ENCODE data around the gene PRDM16. TPM values are rescaled to one million over a fixed set of nuclear protein-coding genes. Genes with fewer than 3 reads are reported as not detected.

Gene PRDM16
- total RNA-seq, 1 donor from 2014 or later: not detected

DNA sequence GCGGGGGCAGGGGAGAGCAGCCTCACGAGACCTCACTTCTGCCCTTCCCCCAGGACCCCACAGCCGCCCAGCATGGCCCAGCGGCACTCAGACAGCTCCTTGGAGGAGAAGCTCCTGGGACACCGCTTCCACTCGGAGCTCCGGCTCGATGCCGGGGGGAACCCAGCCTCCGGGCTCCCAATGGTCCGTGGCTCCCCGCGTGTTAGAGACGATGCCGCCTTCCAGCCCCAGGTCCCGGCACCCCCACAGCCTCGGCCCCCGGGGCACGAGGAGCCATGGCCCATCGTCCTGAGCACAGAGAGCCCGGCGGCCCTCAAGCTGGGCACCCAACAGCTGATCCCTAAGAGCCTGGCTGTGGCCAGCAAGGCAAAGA lies 394.0 kb downstream of the PRDM16 start:
- H3K27ac Mint-ChIP-seq: no peak overlapping the region
- H3K4me1 Mint-ChIP-seq (ENCODE audit: low read depth): no peaks in the 10 kb centered on the region
- H3K4me3 Mint-ChIP-seq (ENCODE audit: low read depth): no peak overlapping the region
- intact Hi-C loops (cut with micrococcal nuclease): no loop called here
- H3K27me3 Mint-ChIP-seq (ENCODE audit: low read depth): no peaks in the 10 kb centered on the region
- H3K9me3 Mint-ChIP-seq: no peaks in the 10 kb centered on the region
- DNase-seq (ENCODE audit: low spot score): no peak
- no peaks in the 10 kb centered on the region for H3K36me3 Mint-ChIP-seq (ENCODE audit: low read depth)

GRCh38 chr1:3463408-3463863 lies 394.4 kb downstream of the PRDM16 start:
- H3K27me3 Mint-ChIP-seq (ENCODE audit: low read depth): no peaks in the 10 kb centered on the region
- no peaks in the 10 kb centered on the region for H3K4me1 Mint-ChIP-seq (ENCODE audit: low read depth)
- no peak overlapping the region for H3K27ac Mint-ChIP-seq
- H3K36me3 Mint-ChIP-seq (ENCODE audit: low read depth): no peaks in the 10 kb centered on the region
- no peaks in the 10 kb centered on the region for H3K9me3 Mint-ChIP-seq
- intact Hi-C loops (cut with micrococcal nuclease): no loop called here
- no peak overlapping the region for H3K4me3 Mint-ChIP-seq (ENCODE audit: low read depth)
- DNase-seq (ENCODE audit: low spot score): no peak

GRCh38 chr1:3463891-3464648 lies 395.1 kb downstream of the PRDM16 start:
- H3K4me1 Mint-ChIP-seq (ENCODE audit: low read depth): no peaks in the 10 kb centered on the region

GRCh38 chr1:3464649-3465025 lies 395.6 kb downstream of the PRDM16 start:
- no peak overlapping the region for H3K27ac Mint-ChIP-seq
- H3K36me3 Mint-ChIP-seq (ENCODE audit: low read depth): no peaks in the 10 kb centered on the region
- DNase-seq (ENCODE audit: low spot score): no peak
- no peaks in the 10 kb centered on the region for H3K9me3 Mint-ChIP-seq
- H3K27me3 Mint-ChIP-seq (ENCODE audit: low read depth): no peaks in the 10 kb centered on the region
- H3K4me1 Mint-ChIP-seq (ENCODE audit: low read depth): no peaks in the 10 kb centered on the region
- H3K4me3 Mint-ChIP-seq (ENCODE audit: low read depth): no peak overlapping the region
- intact Hi-C loops (cut with micrococcal nuclease): no loop called here

More at GRCh38 chr1:3463891-3464648, 395.1 kb downstream of the PRDM16 start:
- H3K27ac Mint-ChIP-seq: no peak overlapping the region
- no peak overlapping the region for H3K4me3 Mint-ChIP-seq (ENCODE audit: low read depth)
- H3K36me3 Mint-ChIP-seq (ENCODE audit: low read depth): no peaks in the 10 kb centered on the region
- DNase-seq (ENCODE audit: low spot score): no peak
- no peaks in the 10 kb centered on the region for H3K27me3 Mint-ChIP-seq (ENCODE audit: low read depth)
- H3K9me3 Mint-ChIP-seq: no peaks in the 10 kb centered on the region
- intact Hi-C loops (cut with micrococcal nuclease): no loop called here

GRCh38 chr1:3465091-3465934 lies 396.3 kb downstream of the PRDM16 start:
- intact Hi-C loops (cut with micrococcal nuclease): no loop called here
- no peak for DNase-seq (ENCODE audit: low spot score)
- Mint-ChIP-seq H3K4me1 (ENCODE audit: low read depth) (no peaks in the 10 kb centered on the region), H3K27ac (no peak overlapping the region), H3K9me3 (no peaks in the 10 kb centered on the region), H3K36me3 (ENCODE audit: low read depth) (no peaks in the 10 kb centered on the region), H3K27me3 (ENCODE audit: low read depth) (no peaks in the 10 kb centered on the region), H3K4me3 (ENCODE audit: low read depth) (no peak overlapping the region)

DNA sequence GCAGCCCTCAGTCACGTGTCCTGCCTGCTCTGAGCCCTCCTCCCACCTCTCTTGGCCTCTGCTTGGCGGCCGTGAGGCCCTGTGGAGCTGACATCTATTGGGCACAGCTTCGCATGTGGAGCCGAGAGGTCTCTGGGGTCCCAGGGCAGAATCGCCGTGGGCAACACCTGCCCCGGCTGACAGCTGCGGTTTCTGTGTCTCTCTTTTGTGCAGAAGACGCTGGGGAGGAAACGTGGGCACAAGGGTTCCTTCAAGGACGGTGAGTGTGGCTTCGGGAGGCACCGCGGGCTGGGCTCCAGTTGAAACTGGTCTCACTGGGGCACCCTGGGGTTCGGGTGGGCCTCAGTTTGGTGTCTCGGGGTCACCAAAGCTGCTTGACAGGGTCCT lies 396.9 kb downstream of the PRDM16 start:
- Mint-ChIP-seq H3K27ac (no peak overlapping the region), H3K4me1 (ENCODE audit: low read depth) (no peaks in the 10 kb centered on the region), H3K36me3 (ENCODE audit: low read depth) (no peaks in the 10 kb centered on the region), H3K4me3 (ENCODE audit: low read depth) (no peak overlapping the region), H3K27me3 (ENCODE audit: low read depth) (no peaks in the 10 kb centered on the region), H3K9me3 (no peaks in the 10 kb centered on the region)
- DNase-seq (ENCODE audit: low spot score): no peak
- intact Hi-C loops (cut with micrococcal nuclease): no loop called here

GRCh38 chr1:3466366-3467075 lies 397.5 kb downstream of the PRDM16 start:
- Mint-ChIP-seq H3K27me3 (ENCODE audit: low read depth) (no peaks in the 10 kb centered on the region), H3K36me3 (ENCODE audit: low read depth) (no peaks in the 10 kb centered on the region), H3K9me3 (no peaks in the 10 kb centered on the region), H3K4me3 (ENCODE audit: low read depth) (no peak overlapping the region), H3K27ac (no peak overlapping the region), H3K4me1 (ENCODE audit: low read depth) (no peaks in the 10 kb centered on the region)
- intact Hi-C loops (cut with micrococcal nuclease): no loop called here
- no peak for DNase-seq (ENCODE audit: low spot score)

- Mint-ChIP-seq H3K4me1 (ENCODE audit: low read depth) (no peaks in the 10 kb centered on the region), H3K4me3 (ENCODE audit: low read depth) (no peak overlapping the region), H3K27ac (no peak overlapping the region), H3K27me3 (ENCODE audit: low read depth) (no peaks in the 10 kb centered on the region), H3K36me3 (ENCODE audit: low read depth) (no peaks in the 10 kb centered on the region), H3K9me3 (no peaks in the 10 kb centered on the region)
- intact Hi-C loops (cut with micrococcal nuclease): no loop called here
- DNase-seq (ENCODE audit: low spot score): no peak
Measured at GRCh38 chr1:3467096-3468036, 398.4 kb downstream of the PRDM16 start.

DNA sequence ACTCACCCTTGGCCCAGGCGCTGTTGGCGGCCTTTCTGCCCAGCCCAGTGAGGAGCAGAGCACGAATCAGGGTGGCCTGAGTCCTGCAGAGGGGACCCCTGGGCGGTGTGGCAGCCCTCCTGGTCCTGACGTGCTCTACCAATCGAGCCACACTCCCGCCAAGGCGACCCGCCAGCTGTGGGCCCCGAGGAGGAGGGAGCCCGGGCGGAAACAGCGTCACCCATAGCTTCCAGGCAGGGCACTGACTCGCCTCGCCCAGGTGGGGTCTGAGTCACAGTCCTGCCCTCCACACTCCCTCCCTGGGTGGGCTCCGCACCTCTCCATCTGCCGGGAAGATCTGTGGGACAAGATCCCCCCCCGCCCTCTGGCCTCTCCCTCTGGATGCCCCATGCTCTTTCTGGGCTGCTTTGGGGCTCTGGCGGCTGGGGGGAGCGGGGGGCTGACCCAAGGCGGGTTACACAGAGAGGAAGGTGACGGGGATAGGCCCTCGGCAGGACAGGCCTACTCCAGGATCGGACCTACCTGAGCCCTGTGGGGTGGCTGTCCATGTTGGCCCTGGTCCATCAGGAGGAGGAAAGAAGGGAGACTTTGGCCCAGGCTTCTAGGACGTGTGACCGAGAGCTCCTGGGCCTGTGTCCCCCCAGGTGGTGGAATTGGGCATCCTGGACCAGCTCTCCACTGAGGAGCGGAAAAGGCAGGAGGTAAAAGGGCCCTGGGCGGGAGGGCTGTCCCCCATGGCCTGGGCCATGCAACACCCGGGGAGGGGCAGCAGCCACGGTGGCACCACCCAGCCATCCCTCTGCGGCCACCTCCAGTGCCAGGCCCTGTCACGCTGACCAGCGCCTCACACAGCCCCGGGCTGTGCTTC lies 399.5 kb downstream of the PRDM16 start:
- Mint-ChIP-seq H3K9me3 (no peaks in the 10 kb centered on the region), H3K27ac (no peak overlapping the region), H3K4me3 (ENCODE audit: low read depth) (no peak overlapping the region), H3K27me3 (ENCODE audit: low read depth) (no peaks in the 10 kb centered on the region), H3K4me1 (ENCODE audit: low read depth) (no peaks in the 10 kb centered on the region), H3K36me3 (ENCODE audit: low read depth) (no peaks in the 10 kb centered on the region)
- intact Hi-C loops (cut with micrococcal nuclease): no loop called here
- DNase-seq (ENCODE audit: low spot score): no peak

DNA sequence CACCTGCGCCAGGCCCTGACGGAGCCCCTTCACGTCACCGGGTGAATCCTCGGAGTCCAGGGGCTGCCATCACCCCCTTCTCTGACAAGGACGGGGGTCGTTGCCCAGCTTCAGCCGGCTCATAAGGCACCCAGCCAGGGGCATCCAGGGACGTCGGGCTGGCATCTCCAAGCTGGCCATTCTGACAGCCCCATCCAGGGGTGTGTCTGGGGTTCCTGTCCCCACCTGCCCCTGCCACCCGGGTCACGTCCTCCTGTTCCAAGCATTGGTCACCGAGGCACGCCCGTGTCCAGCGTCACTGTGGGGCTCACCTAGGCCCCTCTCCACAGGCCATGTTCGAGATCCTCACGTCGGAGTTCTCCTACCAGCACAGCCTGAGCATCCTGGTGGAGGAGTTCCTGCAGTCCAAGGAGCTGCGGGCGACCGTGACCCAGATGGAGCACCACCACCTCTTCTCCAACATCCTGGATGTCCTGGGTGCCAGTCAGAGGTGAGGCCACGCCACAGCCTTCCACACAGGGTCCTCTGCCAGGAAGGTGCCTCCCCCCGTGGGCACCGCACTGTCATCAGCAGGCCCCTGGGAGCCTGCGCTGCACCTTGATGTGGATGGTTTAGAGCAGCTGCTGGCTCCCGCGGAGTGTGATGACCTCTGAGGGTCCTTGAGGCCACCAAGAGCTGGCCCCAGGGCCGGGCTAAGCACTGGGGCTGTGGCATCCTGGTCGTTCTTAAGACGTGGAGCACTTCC lies 400.3 kb downstream of the PRDM16 start:
- no peaks in the 10 kb centered on the region for H3K36me3 Mint-ChIP-seq (ENCODE audit: low read depth)
- no peaks in the 10 kb centered on the region for H3K27me3 Mint-ChIP-seq (ENCODE audit: low read depth)
- H3K27ac Mint-ChIP-seq: no peak overlapping the region
- H3K4me3 Mint-ChIP-seq (ENCODE audit: low read depth): no peak overlapping the region
- H3K9me3 Mint-ChIP-seq: no peaks in the 10 kb centered on the region
- intact Hi-C loops (cut with micrococcal nuclease): no loop called here
- no peaks in the 10 kb centered on the region for H3K4me1 Mint-ChIP-seq (ENCODE audit: low read depth)
- DNase-seq (ENCODE audit: low spot score): no peak

All from activated T-helper 2 cell treated with anti-CD3 and anti-CD28 coated beads, Interferon-gamma antibody, Interleukin-2, Interleukin-4, amounts not matched to agents 10 μg/mL and 5 μg/mL and 100 μg/mL, durations not matched to agents 14 hours and 24 hours and 36 hours (primary cell).